HG02571 (cell line): ENCODE measurements around the gene TMCC2.

Experiments
- ATAC-seq: cut with Tn5 transposase; IDR thresholded peaks from one replicate; pipeline ENCODE4 v1.9.1; 2021; ENCODE audit warnings: mild to moderate bottlenecking, moderate library complexity; ENCODE audit not compliant: unreplicated experiment

TMCC2 gene

DNA sequence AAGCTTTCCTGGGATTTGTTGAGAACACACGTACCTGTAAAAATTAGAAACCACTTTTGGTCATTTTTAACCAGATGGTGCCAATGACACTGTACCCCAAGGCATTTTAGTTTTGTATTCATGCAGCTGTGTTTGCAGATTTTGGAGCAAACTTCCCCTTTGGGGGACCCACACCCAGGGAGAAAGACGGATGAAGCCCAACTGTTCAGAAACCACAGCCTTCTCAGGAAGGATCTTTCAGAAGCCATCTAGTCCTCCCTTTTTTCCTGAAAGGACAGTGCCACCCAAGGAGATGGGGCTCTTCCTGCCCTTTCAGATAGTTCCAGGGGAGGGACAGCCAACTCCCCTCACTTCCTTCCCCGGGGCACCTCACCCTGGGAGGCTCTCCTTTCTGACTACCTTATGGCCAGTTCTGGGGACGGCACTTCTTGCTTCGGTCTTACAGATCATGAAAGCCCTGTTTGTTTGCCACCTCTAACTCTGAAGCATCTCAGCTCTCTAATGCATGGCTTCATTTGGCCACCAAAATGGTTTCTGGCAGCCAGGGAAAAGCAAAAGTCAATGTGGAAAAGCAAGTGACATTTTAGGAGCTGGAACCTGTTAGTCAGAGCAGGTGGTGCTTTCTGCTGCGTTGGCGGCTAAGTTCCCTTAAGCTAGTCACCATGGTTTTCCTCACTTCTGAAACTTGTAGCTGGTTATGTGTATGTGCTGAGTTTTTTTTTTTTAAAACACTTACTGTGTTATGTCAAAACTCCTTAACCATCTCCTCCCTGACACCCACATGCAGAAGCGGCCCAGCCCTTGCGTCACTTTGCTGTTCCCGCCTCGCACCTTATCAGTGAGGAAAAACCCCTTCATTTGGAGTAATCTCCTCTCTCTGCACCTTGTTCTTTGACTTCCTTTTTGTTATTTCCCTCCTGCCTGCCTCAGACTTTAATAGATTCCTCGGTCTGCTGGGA lies 10.1 kb downstream of the TMCC2 start:
- ATAC-seq: no peak

DNA sequence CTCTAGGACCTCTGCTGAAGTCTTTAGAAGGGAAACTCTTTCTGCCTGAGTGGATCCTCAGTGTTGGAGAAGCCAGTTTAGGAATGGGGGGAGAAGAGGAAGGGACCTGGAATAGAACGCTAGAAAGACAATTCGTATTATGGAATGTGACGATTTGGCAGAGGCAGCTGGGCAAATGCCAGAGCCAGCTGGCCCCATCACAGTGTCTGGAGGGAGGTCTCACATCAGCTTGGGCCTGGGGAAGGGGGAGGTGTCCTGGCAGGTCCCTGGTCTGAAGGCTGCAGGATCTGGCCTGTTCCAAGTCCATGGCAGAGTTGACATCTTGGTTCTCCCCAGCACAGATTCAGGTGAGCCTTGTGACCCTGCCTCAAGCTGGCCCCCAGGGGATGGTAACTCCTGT lies 11.3 kb downstream of the TMCC2 start:
- no peak for ATAC-seq

DNA sequence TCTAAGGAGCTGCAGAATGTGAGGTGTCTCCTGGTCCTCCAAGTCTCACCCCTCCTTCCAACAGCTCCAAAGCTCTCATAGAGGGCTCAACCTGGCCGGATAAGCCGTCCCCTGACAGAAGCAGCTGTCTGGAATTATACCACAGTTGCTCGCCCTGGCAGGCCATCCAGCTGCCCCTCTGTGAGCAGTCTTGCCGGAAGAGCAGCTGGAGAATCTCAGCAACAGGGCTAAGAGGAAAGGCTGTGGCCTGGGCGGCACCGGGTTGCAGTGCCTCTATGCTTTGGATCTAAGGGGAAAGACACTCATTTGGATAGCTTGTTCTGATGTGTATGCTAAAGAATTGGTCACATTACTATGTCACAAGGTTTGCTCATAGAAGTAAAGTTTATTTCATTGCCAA lies 12.4 kb downstream of the TMCC2 start:
- no peak for ATAC-seq

DNA sequence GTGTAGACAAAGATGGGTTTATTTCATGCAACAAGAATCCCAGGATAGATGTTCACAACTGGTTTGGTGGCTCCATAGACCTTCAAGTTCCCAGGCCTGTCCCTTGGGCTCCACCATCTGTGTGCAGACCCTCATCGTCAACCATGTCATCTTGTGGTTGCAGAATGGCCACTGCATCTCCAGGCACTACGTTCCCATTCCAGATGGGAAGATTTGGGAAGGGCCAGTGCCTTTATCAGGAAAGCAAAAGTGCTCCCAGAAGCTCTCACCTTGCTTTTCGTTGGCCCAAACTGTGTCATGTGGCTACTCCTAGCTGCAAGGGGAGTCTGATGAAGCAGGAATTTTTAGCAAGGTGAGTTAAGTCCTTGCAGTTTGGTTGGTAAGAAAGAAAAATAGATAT lies 12.8 kb downstream of the TMCC2 start:
- ATAC-seq: no peak

DNA sequence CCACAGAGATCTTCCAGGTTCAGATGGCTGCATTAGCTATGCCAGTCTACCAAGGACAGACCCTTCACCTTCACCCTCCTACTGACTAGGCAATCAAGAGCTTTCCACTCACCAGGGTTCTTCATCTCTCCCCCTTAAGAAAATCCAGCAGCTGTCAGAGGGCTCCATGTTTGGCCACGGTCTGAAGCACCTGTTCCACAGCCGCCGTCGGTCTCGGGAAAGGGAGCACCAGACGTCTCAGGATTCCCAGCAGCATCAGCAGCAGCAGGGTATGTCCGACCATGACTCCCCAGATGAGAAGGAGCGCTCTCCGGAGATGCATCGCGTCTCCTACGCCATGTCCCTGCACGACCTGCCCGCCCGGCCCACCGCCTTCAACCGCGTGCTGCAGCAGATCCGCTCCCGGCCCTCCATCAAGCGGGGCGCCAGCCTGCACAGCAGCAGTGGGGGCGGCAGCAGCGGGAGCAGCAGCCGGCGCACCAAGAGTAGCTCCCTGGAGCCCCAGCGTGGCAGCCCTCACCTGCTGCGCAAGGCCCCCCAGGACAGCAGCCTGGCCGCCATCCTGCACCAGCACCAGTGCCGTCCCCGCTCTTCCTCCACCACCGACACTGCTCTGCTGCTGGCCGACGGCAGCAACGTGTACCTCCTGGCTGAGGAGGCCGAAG lies 13.8 kb downstream of the TMCC2 start:
- ATAC-seq: no peak

DNA sequence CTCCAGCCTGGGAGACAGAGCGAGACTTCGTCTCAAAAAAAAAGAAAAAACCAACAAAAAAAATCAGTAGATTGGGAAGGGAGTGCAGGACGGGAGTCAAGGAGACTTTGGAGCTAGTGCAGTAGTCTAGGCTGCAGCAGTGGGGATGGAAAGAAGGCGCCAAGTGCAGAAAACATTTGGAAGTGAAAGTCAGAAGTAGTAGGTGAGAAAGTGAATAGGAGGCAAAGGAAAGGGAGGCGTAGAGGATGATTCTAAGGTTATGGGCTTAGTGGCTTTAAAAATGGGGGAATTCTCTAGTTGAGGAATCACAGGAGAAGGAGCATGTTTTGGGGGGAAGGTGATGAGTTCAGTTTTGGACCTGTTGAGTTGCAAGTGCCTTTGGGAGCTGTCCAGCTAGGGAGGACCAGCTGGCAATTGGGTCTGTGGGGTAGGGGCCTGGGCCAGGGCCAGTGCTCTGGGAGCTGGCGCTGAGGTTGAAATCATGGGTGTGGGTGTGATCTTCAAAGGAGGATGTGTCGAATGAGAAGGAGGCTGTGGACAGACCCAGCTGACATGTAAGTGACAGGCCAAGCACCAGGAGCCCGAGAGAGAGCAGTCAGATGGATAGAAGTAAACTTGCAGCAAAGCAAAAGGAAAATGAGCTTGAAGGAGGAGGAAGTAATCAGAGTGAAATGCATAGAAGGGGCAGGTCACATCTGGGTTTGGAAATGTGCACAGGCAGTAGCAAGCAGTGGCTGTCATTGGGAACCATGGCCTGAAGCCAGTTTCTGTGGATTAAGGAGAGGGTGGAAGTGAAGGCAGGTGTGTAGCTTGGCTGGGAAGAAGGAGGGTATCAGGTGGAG lies 15.8 kb downstream of the TMCC2 start:
- ATAC-seq: no peak

DNA sequence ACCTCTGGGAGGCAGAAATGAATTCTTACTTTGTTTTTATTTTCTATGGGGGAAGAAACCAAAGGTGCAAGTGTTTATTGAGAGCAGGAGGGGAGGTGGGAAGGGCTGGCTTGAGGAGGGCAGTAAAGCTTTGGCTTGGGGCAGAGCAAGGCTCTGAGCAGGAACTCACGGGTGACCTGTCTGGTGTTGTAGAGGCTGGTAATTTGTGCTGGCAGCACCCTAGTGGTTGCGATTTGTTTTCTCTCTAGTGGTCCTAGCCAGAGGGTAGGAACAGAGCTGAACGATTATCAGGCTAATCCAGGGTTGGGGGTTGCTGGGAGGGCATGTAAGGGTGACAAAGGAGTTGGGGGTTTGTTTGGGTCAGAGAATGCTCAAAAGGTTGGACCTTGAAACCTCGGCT lies 16.6 kb downstream of the TMCC2 start:
- no peak for ATAC-seq

DNA sequence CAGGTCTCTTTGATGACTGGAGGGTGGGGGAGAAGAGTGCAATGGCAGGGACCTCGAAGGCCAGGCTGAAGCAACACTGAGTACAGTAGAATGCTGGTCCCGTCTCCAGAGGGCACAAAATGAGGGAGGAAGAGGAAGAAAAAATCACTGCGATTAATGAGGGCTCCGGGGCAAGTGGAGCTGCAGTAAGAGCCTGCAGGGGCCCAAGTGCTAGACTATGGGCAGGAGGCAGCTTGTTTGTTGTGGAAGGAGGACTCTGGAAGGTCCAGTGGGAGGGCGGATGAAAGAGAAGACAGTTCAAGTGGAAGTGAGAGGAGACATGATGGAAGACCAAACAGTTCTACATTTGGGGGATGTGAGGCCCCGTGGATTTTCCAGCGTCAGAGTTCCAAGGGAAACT lies 17.4 kb downstream of the TMCC2 start:
- ATAC-seq: no peak

DNA sequence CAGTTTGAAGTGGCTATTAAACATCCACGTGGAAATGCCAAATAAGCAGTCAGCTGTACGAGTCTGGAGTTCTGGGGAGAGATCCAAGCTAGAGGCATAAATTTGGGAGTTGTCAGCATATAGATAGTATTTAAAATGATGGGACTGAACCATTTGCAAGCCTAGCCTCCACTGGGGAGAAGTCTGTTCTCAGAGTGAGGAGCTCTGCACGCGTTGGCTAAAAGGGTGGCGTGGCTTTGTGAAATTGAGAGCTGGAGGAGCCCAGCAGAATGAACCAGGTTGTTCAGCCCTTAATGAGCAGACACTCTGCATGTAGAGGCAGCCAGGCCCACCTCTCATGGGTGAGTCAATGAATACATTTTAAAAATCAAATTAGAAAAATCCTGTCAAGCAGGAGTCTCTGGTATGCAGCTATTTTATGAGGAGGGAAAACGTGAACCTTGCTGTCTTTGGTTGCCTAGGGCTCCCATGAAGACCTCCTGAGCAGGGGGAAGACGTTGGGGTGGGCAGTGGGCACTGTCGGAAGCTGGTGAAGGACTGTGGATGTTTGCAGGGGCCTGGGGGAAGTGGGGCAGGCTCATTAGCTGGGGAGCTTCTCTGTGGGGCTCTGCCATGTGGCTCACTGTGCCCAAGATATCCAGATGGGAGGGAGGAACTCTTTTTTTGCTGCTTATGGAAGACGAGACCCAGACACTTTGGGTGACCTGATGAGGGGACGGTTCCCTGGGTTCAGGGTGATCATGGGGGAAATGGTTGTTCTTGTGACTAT lies 18.8 kb downstream of the TMCC2 start:
- no peak for ATAC-seq

DNA sequence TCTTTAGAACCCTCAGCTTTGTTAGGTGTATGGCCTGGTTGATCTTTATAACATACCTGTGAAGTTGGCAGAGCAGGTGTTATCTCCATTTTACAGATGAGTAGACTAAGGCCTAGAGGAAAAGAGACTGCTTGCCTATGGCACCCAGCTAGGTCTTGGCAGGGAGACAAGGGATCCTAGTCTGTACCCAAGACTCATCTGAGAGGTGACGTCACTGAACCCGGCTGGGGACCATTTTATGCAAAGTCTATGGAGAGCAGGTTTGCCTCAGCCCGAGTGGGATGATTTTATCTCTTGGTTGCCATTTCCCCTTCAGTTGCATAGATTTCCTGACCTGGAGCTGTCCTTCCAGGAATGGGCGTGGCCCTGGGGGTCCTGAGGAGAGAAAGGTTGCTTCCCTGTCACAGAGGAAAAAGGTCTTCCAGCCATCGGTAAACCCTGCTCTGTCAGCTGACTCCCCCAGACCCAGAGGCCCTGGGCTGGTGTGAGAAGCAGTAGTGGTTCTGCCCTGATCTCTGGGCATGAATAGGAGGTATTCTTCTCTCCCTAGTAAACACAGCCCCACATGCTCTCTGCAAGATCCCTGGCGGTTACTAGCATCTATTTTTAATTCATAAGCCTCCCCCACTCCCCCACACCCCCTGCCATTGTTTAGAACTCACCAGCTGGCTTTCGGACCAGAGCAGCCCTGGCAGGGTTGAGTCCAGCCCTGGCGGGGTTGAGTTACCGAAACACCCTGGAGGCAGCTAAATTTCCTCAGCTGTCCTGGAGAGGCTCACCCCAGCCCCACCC lies 19.6 kb downstream of the TMCC2 start:
- no peak for ATAC-seq

DNA sequence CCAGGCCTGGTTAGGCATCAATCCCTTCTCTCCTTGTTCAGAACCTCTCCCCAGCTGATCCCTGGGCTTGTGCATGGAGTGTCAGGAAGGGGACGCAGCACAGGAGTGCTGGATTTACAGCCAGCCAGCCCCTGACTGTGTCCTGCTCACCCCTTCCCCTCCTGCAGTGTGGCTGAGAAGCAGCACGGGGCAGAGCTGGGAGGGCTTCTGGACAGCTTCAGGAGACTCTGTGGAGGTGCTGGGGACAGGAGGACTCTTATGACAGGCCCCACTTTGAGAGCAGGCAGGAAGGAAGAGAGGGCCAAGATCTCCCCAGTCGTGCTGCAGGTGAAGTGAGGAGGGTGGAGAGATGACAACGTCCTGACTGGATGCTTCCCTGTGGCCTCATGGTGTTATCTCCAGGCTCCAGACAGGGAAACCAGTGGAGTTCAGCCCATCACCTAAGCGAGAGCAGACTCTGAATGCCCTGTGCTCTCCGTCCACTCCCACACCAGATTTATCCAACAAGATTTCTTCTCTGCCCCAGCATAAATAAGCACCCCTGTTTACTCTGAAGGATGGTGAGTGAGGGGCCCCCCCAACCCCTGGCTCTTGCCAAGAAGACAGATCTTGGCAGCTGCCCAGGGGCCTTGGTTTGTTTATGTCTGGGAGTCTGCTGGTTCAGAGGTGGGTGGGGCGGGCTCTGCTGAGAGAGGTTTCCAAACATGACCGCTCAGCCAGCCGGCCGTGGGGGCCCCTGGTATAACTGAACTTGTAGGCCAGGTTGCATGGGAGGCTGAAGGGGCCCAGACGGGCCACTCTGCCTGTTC lies 21.3 kb downstream of the TMCC2 start:
- no peak for ATAC-seq

DNA sequence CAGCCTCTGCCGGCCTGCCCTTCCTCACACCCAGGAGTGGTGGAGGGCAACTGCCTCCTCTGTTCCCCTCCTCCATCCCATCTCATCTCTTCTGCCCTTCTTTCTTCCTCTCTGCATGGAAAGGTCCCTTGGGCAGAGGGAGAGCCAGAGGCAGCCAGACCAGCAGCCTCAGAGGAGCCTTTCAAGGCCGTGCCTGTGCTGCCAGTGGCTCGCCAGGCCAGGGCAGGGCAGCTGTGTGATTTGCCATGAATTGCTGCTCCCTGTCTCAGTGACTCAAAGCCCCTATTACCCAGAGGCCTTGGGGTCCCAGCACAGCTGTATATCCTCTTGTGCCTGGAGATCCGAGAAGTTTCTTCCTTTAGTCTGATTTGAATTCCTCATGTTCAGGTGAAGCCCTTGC lies 21.9 kb downstream of the TMCC2 start:
- no peak for ATAC-seq

DNA sequence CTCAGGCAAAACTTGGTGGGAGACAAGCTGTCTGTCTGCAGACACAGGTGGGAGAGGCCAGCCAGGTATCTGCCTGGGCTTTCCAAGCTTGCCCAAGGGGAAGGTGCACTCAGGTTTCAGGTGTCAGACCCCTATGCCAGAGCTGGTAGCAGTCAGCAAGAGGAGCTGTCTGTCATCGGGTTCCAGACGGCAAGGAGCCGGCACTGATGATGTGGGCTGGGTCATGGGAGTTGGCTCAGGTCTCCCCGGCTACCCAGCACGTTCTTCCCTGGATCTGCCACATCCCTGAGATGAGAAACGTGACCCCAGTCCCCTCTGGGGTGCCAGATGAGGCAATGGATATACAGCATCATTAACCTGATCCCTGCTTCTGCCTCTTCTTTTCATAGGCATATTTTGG lies 23.0 kb downstream of the TMCC2 start:
- no peak for ATAC-seq

DNA sequence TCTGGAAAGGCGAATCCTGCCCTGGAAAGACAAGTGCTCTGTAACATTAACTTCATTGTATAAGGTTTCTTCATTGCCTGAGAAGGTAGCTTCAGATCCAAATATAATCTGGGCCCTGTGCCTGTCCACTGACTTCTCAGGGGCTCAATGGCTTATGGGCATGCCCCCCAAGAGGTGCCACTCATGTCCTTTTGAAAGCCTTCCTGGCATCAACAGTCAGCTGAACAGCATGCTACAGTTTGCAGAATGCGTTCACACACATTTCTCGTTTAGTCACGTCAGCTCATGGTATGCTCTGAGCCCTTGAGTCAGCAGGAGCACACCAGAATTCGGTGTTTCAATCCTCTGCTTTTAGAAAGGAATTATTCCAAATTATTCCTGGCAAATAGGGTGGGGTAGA lies 23.8 kb downstream of the TMCC2 start:
- ATAC-seq: no peak

DNA sequence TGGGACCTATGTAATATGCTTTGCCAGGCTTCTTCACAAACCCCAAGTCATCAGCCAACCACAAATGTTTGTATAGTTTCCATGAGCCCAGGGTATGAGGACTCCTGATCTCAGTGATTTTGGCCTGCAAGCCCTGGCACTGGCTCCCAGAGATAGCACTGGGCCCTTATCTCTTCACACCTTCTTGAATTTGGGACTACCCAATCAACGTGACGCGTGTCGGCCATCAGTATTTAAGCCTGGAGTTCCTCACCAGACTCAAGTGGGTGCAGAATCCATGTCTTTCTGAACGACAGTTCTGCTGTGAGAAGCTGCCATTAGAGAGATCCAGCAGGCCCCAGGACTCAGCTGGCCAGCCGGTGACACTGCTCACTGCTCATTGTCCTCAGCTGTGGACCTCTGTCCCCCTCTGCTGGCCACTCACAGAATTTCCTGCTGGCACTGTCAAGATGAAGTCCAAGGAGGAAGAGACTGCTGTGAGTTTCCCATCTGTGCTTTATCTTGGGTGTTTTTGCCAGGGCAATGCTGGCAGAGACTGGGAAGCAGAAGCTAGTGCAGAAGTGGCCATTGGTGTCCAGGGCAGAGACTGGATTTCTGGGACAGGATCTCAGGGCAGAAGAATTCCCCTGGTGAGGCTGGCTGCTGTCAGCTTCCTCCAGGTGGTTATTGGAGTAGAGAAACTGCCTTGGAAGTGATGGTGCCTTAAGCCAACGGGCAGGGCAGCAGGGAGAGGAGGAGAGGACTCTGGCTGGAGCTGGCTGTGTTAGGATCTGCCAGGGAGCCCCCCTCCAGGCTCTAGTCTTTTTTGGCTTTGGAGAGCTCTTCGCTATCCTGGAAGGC lies 28.4 kb downstream of the TMCC2 start:
- ATAC-seq: no peak

DNA sequence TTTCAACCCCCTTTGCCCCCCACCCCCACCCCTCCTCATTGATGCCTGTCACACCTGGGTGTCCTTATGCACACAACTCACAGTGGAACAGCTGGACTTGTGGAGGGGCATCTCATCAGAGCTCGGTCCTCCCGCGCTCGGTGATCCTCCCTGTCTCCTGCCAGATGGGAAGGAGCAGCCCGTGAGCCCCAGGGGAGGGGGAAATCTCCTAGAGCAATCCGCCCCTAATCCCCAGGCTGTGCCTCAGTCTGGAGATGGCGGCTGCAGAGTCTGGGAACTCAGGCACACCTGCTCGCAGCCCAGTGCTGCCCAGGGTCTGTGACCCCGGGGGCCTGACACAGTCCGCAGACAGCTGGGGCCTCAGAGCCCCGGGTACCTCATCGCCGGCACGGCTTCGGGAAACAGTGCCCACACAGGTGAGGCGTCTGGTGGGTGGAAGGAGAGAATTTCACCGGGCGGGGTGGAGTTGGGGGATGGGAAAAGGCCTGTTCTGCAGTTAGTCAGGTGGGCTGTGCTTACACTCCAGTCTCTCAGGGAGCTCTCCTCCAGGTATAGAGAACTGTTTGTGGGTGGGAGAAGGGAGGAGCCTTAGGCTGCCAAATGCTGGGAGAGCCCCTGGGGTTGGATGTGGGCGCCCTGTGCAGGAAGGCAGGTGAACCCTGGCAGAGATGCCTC lies 29.3 kb downstream of the TMCC2 start:
- ATAC-seq: no peak

DNA sequence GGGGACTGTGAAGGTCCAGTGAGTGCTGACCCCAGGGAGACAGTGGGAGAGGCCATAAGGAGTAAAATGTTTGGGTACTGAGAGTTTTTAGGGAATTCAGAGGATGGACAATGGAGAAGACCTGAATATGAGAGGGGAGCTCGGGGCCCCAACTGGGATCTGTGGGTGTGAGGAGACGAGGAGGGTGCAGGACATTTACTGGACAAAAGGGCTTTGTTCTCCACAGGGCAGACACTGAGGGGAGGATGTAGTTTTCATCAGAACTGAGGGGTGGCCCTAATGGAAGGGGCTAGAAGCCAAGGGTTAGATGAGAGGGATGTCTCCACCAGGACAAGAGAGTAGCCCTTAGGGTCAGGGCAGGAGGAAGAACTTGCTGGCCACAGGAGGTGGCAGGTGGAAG lies 30.0 kb downstream of the TMCC2 start:
- ATAC-seq: no peak

DNA sequence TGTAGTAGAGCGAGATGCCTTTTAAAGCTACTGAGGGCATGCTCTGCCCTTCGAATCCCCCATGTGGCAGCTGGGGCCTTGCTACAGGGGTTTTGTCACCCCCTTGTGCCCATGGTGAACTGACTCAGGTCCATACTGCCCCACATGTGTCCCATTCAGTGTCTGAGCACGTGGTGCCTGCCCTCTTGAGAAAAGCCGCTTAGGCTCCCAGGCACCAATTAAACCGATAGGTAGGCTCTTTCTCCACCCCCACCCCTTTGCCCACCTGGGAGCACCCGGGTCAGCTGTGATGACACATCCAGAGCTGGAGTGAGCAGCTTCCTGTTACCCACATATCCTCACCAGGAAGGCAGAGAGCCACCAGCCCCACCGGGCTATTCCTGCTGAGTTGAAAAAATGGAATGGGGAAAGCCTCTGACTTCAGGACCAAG lies 30.5 kb downstream of the TMCC2 start:
- no peak for ATAC-seq
